ENCODE results near the gene VCL. TPM values are rescaled to one million over a fixed set of nuclear protein-coding genes. Genes with fewer than 3 reads are reported as not detected.

Gene VCL
- total RNA-seq, 2 donors from 2014 or later = 109 to 214 TPM

GRCh38 chr10:74051736-74052342 is 53.9 kb downstream of the VCL start:
- Mint-ChIP-seq H3K36me3 (ENCODE audit: low read depth) (peaks cover 10% of the 10 kb centered on the region), H3K4me1 (peaks cover 9% of the 10 kb centered on the region), H3K27ac (no peak overlapping the region), H3K27me3 (ENCODE audit: insufficient read depth) (no peaks in the 10 kb centered on the region), H3K4me3 (no peak overlapping the region), H3K9me3 (no peaks in the 10 kb centered on the region)
- TF ChIP-seq CTCF (conservative IDR thresholded peaks at IDR 0.05) = no peak
- no peak overlapping the region for H3K9ac ChIP-seq (ENCODE audit: extremely low read depth, low read length, poor library complexity, severe bottlenecking)
- no peaks in the 10 kb centered on the region for H3K27me3 ChIP-seq (ENCODE audit: control insufficient read depth, insufficient read depth, low read length, poor library complexity, severe bottlenecking)
- H3K36me3 ChIP-seq (ENCODE audit: control insufficient read depth, insufficient read depth, low read length) = peaks cover 55% of the 10 kb centered on the region
- H3K4me1 ChIP-seq (ENCODE audit: control insufficient read depth, insufficient read depth, low read length) = peaks cover 3% of the 10 kb centered on the region
- WGBS, 2 experiments (ENCODE audit: insufficient coverage in 1 of 2, insufficient read length in 1 of 2) = 92 to 100% methylated on average over 1 to 5 of the region's 5 CpGs
- no peaks in the 10 kb centered on the region for H3K9me3 ChIP-seq (ENCODE audit: control insufficient read depth, low read length)
- DNase-seq = peak; percentile 71
- H3K4me3 ChIP-seq (ENCODE audit: low read length) = no peak overlapping the region
- H3K27ac ChIP-seq (ENCODE audit: low read depth, low read length) = peak overlapping the region; percentile 36

GRCh38 chr10:74052994-74053393 is 55.1 kb downstream of the VCL start:
- Mint-ChIP-seq H3K4me1 (peaks cover 10% of the 10 kb centered on the region), H3K4me3 (no peak overlapping the region), H3K36me3 (ENCODE audit: low read depth) (peaks cover 6% of the 10 kb centered on the region), H3K9me3 (no peaks in the 10 kb centered on the region), H3K27me3 (ENCODE audit: insufficient read depth) (no peaks in the 10 kb centered on the region), H3K27ac (no peak overlapping the region)
- no peak for DNase-seq
- Histone ChIP-seq H3K27me3 (ENCODE audit: control insufficient read depth, insufficient read depth, low read length, poor library complexity, severe bottlenecking) (no peaks in the 10 kb centered on the region), H3K36me3 (ENCODE audit: control insufficient read depth, insufficient read depth, low read length) (peaks cover 46% of the 10 kb centered on the region), H3K4me3 (ENCODE audit: low read length) (no peak overlapping the region), H3K4me1 (ENCODE audit: control insufficient read depth, insufficient read depth, low read length) (peaks cover 3% of the 10 kb centered on the region), H3K9ac (ENCODE audit: extremely low read depth, low read length, poor library complexity, severe bottlenecking) (no peak overlapping the region), H3K27ac (ENCODE audit: low read depth, low read length) (no peak overlapping the region), H3K9me3 (ENCODE audit: control insufficient read depth, low read length) (no peaks in the 10 kb centered on the region)
- 100% methylated on average over 1 of the region's 1 CpG; no CpG with 5 or more reads in 1 of the 2 experiments for WGBS, 2 experiments (ENCODE audit: insufficient coverage in 1 of 2, insufficient read length in 1 of 2)
- TF ChIP-seq CTCF (conservative IDR thresholded peaks at IDR 0.05) = no peak

GRCh38 chr10:74055383-74056049 is 57.6 kb downstream of the VCL start:
- no peak for DNase-seq
- H3K27me3 Mint-ChIP-seq (ENCODE audit: insufficient read depth) = no peaks in the 10 kb centered on the region
- H3K27ac Mint-ChIP-seq = peak overlapping the region; percentile 6
- no peaks in the 10 kb centered on the region for H3K27me3 ChIP-seq (ENCODE audit: control insufficient read depth, insufficient read depth, low read length, poor library complexity, severe bottlenecking)
- 91 to 100% methylated on average over 3 of the region's 4 CpGs for WGBS, 2 experiments (ENCODE audit: insufficient coverage in 1 of 2, insufficient read length in 1 of 2)
- no peaks in the 10 kb centered on the region for H3K9me3 ChIP-seq (ENCODE audit: control insufficient read depth, low read length)
- H3K27ac ChIP-seq (ENCODE audit: low read depth, low read length) = no peak overlapping the region
- H3K9ac ChIP-seq (ENCODE audit: extremely low read depth, low read length, poor library complexity, severe bottlenecking) = no peak overlapping the region
- H3K4me1 Mint-ChIP-seq = peaks cover 12% of the 10 kb centered on the region
- H3K4me3 ChIP-seq (ENCODE audit: low read length) = no peak overlapping the region
- TF ChIP-seq CTCF (conservative IDR thresholded peaks at IDR 0.05) = no peak
- no peak overlapping the region for H3K4me3 Mint-ChIP-seq
- peaks cover 8% of the 10 kb centered on the region for H3K36me3 Mint-ChIP-seq (ENCODE audit: low read depth)
- H3K36me3 ChIP-seq (ENCODE audit: control insufficient read depth, insufficient read depth, low read length) = peaks cover 50% of the 10 kb centered on the region
- peaks cover 3% of the 10 kb centered on the region for H3K4me1 ChIP-seq (ENCODE audit: control insufficient read depth, insufficient read depth, low read length)
- no peaks in the 10 kb centered on the region for H3K9me3 Mint-ChIP-seq
